Psoas muscle (tissue), 8 donors: Measurements from ENCODE around the gene PPP2R3B. TPM values are rescaled to one million over a fixed set of nuclear protein-coding genes. Genes with fewer than 3 reads are reported as not detected.

ENCODE experiments used
- ATAC-seq, 4 donors: fragments of 200-7000 bp; cut with Tn5 transposase; one replicate each; pipeline ENCODE4 v1.9.1; 2020; ENCODE audit warnings: moderate library complexity in 3 of 4, mild to moderate bottlenecking in 2 of 4
- DNase-seq, 2 donors: peaks; one replicate each; pipeline ENCODE4 v3.0.0-alpha.2; 2020
- H3K27ac ChIP-seq: fragments of 200-600 bp; one replicate; pipeline ENCODE4 v1.8.0; 2022
- H3K27me3 ChIP-seq, 3 donors: fragments of 200-600 bp in 1 of 3; one replicate each; pipeline versions ENCODE4 v1.6.1 to v1.8.0; 2013 to 2022; ENCODE audit warnings: low read length in 2 of 3, mild to moderate bottlenecking in 2 of 3, moderate library complexity in 1 of 3; ENCODE audit not compliant: insufficient read depth in 3 of 3
- H3K36me3 ChIP-seq, 2 donors: fragments of 200-600 bp in 1 of 2; one replicate each; pipeline versions ENCODE4 v1.6.1 to v1.8.0; 2013 to 2022; ENCODE audit warnings: low read depth in 1 of 2, mild to moderate bottlenecking in 1 of 2, moderate library complexity in 1 of 2; ENCODE audit not compliant: insufficient read depth in 1 of 2
- H3K4me1 ChIP-seq: fragments of 200-600 bp; one replicate; pipeline ENCODE4 v1.8.0; 2022
- H3K4me3 ChIP-seq: fragments of 200-600 bp; one replicate; pipeline ENCODE4 v1.8.0; 2022; ENCODE audit warnings: mild to moderate bottlenecking
- H3K9me3 ChIP-seq: fragments of 200-600 bp; one replicate; pipeline ENCODE4 v1.8.0; 2022
- WGBS, 3 donors: extraction: QIAGEN DNeasy Blood & Tissue Kit; methylation state at CpG; one replicate each; pipeline versions ENCODE4 v1.1.6 to v1.1.7; 2013; 5-methylcytosine and 5-hydroxymethylcytosine counted together
- intact Hi-C, 2 donors: fragments of 100-400 bp; cut with DNase I; formaldehyde crosslinking; loops; one replicate each; pipeline versions ENCODE4 v1.11.0 to v1.14.2; 2022
- polyA plus RNA-seq, 3 donors: library from polyadenylated mRNA; stranded (reverse); fragments of 200-250 nt; gene quantifications; one replicate each; pipeline ENCODE4 v1.2.3, GENCODE V29; 2013
- total RNA-seq, 4 donors: library from RNA; stranded (reverse); fragmentation: NEBNext Ultra II Directional in 2 of 4; extraction: Animal tissue kit (Norgen Biotek cat#: 25700) in 2 of 4; gene quantifications; one replicate each; pipeline versions ENCODE4 v1.2.1 to v1.2.4, GENCODE V29; 2021 to 2023
- TF ChIP-seq, protein P1 (sequence below): fragments of 200-600 bp; IDR thresholded peaks from one replicate; pipeline ENCODE4 v1.8.0; 2022; ENCODE audit warnings: antibody characterized with exemption
- donor health status: healthy with polysubstance abuse.
- donor health status: DM: no; HTN: no; CAD: no; lungs with moderate emphysema.
- donor health status: Bipolar disorder and iron deficiency.
- donor health status: healthy.
- donor health status: DM: yes; HTN: yes; CAD: no.
- donor health status: DM: no; HTN: no; CAD: no.
- donor health status: DM: no; HTN: no; CAD: no.
- donor health status: DM: yes; HTN: yes; CAD: no.

PPP2R3B gene
- total and polyA plus RNA-seq, 7 donors = 32.3 to 156 (median 77.2) TPM

- Histone ChIP-seq H3K4me3 (no peak overlapping the region), H3K27ac (no peak overlapping the region), H3K9me3 (peaks cover 4% of the 10 kb centered on the region), H3K36me3 (peaks cover 1 to 27% of the 10 kb centered on the region in 2 donors), H3K27me3 (no peaks in the 10 kb centered on the region), H3K4me1 (peaks cover 4% of the 10 kb centered on the region)
- DNase-seq = peak in 1 of 2 donors; percentile 14
- TF ChIP-seq, protein P1, sequence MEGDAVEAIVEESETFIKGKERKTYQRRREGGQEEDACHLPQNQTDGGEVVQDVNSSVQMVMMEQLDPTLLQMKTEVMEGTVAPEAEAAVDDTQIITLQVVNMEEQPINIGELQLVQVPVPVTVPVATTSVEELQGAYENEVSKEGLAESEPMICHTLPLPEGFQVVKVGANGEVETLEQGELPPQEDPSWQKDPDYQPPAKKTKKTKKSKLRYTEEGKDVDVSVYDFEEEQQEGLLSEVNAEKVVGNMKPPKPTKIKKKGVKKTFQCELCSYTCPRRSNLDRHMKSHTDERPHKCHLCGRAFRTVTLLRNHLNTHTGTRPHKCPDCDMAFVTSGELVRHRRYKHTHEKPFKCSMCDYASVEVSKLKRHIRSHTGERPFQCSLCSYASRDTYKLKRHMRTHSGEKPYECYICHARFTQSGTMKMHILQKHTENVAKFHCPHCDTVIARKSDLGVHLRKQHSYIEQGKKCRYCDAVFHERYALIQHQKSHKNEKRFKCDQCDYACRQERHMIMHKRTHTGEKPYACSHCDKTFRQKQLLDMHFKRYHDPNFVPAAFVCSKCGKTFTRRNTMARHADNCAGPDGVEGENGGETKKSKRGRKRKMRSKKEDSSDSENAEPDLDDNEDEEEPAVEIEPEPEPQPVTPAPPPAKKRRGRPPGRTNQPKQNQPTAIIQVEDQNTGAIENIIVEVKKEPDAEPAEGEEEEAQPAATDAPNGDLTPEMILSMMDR = no peak
- WGBS, 3 donors = 92 to 93% (median 93%) methylated on average over 35 of the region's 35 CpGs
- no peak for ATAC-seq
- intact Hi-C loops = no loop called here
These were observed 31.2 kb downstream of the PPP2R3B start for GRCh38 chrX:355329-356050.

DNA sequence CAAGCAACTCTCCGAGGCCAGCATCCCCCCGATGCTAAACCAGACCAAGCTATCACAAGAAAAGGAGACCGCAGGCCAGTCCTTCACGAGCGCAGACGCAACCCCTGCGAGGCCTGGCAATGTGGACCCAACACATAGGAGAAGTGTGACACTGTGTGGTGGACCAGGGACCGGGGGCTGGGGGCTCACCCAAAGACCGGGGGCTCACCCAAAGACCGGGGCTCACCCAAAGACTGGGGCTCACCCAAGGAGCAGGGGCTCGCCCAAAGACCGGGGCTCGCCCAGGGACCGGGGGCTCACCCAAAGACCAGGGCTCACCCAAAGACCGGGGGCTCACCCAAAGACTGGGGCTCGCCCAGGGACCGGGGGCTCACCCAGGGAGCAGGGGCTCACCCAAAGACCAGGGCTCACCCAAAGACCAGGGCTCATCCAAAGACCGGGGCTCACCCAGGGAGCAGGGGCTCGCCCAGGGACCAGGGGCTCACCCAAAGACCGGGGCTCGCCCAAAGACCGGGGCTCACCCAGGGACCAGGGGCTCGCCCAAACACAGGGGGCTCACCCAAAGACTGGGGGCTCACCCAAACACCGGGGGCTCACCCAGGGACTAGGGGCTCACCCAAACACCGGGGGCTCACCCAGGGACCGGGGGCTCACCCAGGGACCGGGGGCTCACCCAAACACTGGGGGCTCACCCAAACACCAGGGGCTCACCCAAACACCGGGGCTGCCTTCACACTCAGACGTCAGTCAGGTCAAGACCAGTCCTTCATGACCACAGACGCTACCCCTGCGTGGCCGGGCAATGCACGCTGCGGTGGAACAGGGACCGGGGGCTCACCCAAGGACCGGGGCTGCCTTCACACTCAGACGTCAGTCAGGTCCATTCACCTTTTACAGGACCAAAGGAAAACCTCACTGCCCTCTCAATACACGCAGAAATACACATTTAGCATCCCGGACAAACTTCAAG lies 32.9 kb downstream of the PPP2R3B start:
- DNase-seq = peak; percentile 14 to 41
- 95 to 97% (median 96%) methylated on average over 35 to 39 of the region's 39 CpGs for WGBS, 3 donors
- TF ChIP-seq, protein P1 = no peak
- Histone ChIP-seq H3K36me3 (peaks cover 0 to 12% of the 10 kb centered on the region in 2 donors), H3K4me1 (peaks cover 9% of the 10 kb centered on the region), H3K27ac (no peak overlapping the region), H3K27me3 (no peaks in the 10 kb centered on the region), H3K9me3 (no peaks in the 10 kb centered on the region), H3K4me3 (no peak overlapping the region)
- no peak for ATAC-seq
- intact Hi-C loops = no loop called here

DNA sequence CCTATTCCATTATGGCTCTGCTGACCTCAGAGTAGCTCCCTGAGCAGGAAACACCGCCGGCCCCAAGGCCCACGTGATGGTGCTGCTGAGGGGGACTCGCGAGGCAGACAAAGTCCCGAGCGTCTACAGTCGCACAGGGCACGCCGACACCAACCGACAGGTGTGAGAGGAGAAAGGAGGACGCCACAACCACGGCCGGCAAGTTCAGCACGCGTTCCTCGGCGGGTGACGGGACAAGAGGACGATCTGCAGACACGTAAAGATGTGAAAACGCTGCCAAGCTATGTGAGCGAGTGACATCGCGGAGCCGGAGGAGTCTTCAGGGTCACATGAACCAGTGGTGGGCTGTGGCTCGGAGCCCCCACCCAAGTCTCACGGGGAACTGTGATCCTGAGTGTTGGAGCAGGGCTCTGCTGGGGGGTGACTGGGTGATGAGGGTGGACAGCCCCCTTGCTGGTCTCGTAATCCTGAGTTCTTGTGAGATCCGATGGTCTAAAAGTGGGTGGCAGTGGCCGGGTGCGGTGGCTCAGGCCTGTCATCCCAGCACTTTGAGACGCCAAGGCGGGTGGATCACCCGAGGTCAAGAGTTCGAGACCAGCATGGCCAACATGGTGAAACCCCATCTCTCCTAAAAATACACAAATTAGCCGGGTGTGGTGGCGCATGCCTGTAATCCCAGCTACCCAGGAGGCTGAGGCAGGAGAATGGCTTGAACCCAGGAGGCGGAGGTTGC lies 34.0 kb downstream of the PPP2R3B start:
- Histone ChIP-seq H3K9me3 (no peaks in the 10 kb centered on the region), H3K27me3 (no peaks in the 10 kb centered on the region), H3K4me3 (no peak overlapping the region), H3K4me1 (peaks cover 9% of the 10 kb centered on the region), H3K36me3 (peaks cover 0 to 4% of the 10 kb centered on the region in 2 donors), H3K27ac (no peak overlapping the region)
- no peak for ATAC-seq
- intact Hi-C loops = no loop called here
- TF ChIP-seq, protein P1 = no peak
- 91 to 94% (median 93%) methylated on average over 39 of the region's 39 CpGs for WGBS, 3 donors
- DNase-seq = peak in 1 of 2 donors; percentile 39

GRCh38 chrX:352181-352580 lies 34.5 kb downstream of the PPP2R3B start:
- H3K4me1 ChIP-seq = peaks cover 9% of the 10 kb centered on the region
- no peak overlapping the region for H3K4me3 ChIP-seq
- H3K36me3 ChIP-seq = no peaks in the 10 kb centered on the region
- intact Hi-C loops = no loop called here
- DNase-seq (no peak), ATAC-seq (no peak)
- TF ChIP-seq, protein P1 = no peak
- H3K27ac ChIP-seq = no peak overlapping the region
- WGBS, 3 donors = 95 to 96% (median 96%) methylated on average over 27 of the region's 27 CpGs
- H3K27me3 ChIP-seq = no peaks in the 10 kb centered on the region
- H3K9me3 ChIP-seq = no peaks in the 10 kb centered on the region
